HG02885 (cell line): ENCODE data around the gene RIMBP3C.
"Not testable (repeated sequence)": the region's sequence is repeated elsewhere in the genome, so short reads cannot be mapped to it uniquely, and the experiment has no call there.

Experiments used
- ATAC-seq: cut with Tn5 transposase; IDR thresholded peaks from one replicate; pipeline ENCODE4 v1.9.1; 2021; ENCODE audit warnings: mild to moderate bottlenecking; ENCODE audit not compliant: unreplicated experiment, poor library complexity

Gene RIMBP3C

GRCh38 chr22:21539862-21540261, 11.4 kb downstream of the RIMBP3C start:
- not testable (repeated sequence) for ATAC-seq

- not testable (repeated sequence) for ATAC-seq
Measured at GRCh38 chr22:21532863-21533648, 18.2 kb downstream of the RIMBP3C start.

DNA sequence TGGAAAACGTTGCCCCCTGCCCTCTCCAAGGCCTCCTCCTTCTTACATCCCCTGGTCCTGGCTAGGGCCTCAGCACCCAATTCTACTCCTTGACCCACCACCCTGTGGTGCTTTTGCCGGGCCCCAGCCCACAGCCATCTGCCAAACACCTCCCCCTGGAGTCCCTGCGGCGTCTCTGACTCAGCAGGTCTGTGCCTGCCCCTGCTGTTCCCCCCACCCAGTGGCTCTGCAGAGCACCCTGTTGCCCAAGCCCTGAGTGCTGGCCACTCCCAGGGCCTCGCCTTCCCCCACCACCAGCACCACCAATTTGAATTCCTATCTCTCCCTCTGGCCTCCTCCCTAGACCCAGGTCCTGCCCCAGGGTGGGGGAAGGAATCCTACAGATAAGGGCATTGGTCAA, 19.7 kb downstream of the RIMBP3C start:
- not testable (repeated sequence) for ATAC-seq

DNA sequence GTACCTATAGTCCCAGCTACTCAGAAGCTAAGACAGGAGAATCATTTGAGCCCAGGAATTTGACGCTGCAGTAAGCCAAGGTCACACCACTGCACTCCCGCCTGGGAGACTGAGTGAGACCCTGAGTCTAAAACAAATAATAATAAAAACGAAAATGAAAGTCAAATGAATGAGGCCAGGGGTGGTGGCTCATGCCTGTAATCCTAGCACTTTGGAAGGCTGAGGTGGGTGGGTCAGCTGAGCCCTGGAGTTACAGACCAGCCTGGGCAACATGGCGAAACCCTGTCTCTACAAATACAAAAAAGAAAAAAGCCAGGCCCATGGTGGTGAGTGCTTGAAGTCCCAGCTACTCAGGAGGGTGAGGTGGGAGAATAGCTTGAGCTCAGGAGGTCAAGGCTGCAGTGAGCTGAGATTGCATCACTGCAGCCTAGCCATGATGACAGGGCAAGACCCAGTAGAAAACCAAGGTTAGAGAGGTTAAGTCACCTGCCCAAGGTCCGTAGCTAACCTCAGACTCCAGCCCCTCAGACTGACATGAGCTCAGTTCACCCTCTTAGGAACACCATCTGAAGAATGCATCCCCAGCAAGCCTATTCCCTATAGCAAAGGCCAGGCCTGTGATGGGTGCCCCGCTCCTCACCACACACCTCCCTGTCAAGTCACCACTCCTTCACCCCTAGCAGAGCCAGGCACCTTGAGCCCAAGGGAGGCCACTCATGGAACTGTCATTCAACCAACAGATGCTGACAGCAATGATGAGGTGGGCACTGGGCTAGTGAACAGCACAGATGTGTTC, 24.4 kb downstream of the RIMBP3C start:
- not testable (repeated sequence) for ATAC-seq

DNA sequence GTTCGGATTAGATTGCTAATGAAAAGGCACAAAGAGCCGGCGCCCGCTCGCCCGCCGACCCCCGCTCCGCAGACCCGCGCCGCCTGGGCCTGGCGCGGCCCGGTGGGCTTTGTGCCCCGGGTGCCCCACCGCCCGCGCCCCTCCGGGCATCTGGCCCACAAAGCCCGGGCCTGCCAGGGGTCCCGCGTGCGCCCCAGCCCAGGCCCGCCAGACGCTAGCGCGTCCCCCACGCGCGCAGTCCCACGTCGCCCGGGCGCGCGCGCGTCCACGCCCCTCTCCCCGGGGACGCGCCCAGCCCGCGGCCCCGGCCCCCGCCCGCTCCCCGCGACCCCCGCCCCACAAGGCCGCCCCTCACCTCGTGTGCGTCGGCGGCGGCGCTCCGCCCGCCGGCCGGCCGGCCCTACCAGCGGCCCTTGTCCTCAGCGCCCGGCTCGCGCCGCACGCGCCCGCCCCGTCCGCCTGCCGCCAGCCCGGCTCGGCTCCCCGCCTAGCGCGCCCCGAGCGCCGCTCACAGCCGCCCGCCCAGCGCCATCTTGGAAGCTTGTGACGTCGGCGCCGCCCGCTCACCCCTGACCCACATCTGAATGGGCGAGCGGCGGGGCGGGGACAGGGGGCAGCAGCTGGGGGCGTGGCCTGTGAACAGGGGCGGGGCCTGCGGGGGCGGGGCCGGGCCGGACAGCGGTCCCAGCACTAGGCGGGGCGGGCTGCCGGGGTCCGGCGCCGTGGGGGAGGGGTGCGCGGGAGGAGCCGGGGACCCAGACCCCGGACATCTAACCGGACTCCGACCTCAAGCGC, 34.1 kb downstream of the RIMBP3C start:
- ATAC-seq, result peak; percentile 89

- ATAC-seq, result not testable (repeated sequence)
Measured at GRCh38 chr22:21516522-21516921, 34.7 kb downstream of the RIMBP3C start.

GRCh38 chr22:21515234-21515633, 36.0 kb downstream of the RIMBP3C start:
- ATAC-seq, result not testable (repeated sequence)

- ATAC-seq, result not testable (repeated sequence)
Measured at GRCh38 chr22:21514117-21514516, 37.1 kb downstream of the RIMBP3C start.

GRCh38 chr22:21512022-21512421, 39.2 kb downstream of the RIMBP3C start:
- ATAC-seq, result not testable (repeated sequence)

DNA sequence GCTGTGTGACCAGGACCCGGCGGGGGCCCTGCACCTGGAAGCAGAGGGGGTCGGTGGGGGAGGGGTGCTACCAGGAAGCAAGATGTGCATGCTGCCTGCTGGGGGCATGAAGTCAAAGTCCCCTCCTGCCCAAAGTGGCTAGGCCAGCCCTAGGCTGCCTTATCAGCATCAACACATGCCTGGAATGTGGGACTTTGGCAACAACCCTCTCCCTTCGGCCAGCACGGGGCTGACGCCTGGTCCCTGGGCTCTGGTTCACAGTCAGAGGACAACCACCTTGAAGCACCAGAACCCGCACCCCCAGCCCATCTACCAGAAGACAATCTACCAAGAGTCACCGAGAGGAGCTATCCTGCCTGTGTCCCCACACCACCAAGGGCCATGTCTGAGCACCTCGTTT, 40.9 kb downstream of the RIMBP3C start:
- not testable (repeated sequence) for ATAC-seq

- not testable (repeated sequence) for ATAC-seq
Measured at GRCh38 chr22:21499623-21500506, 51.4 kb downstream of the RIMBP3C start.

DNA sequence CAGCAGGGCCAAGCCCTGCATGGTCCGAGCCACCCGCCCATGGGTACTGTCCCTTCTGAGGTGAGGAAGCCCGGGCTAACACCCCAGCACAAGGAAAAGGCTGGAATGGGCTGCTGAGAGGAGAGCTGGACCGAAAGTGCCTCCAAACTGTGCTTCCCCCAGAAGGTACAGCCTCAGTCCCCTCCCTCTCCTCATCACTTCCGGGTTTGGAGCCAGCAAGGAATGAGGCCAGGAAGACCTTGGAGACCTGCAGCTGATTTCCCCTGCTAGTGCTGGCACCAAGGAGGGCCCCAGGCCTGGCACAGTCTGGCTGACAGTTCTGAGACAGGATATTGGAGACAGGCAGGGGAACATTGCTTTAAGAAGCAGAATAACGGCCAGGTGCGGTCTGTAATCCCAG, 52.8 kb downstream of the RIMBP3C start:
- not testable (repeated sequence) for ATAC-seq

GRCh38 chr22:21497984-21498383, 53.3 kb downstream of the RIMBP3C start:
- ATAC-seq, result not testable (repeated sequence)
